ENCODE measurements around the gene USP36.

The USP36 gene

DNA sequence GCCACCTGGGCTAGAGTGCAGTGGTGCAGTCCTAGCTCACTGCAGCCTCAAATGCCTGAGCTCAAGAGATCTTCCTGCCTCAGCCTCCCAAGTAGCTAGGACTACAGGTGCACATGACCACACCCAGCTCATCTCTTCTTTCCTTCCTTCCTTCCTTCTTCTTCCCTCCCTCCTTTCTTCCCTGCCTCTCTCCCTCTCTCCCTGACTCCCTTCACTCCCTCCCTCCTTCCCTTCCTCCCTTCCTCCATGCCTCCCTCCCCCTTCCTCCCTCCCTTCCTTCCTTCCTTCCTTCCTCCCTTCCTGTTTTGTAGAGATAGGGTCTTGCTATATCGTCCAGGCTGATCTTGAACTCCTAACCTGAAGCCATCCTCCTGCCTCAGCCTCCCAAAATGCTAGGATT lies 23.5 kb upstream of the USP36 start:
- Histone ChIP-seq H3K27ac (ENCODE audit: low read length) (no peak overlapping the region), H3K9me2 (replicated peaks; ENCODE audit: insufficient read depth, low read length) (no peaks in the 10 kb centered on the region), H3K4me3 (ENCODE audit: low read length) (no peak overlapping the region), H4K20me1 (ENCODE audit: insufficient read depth, low read length) (no peaks in the 10 kb centered on the region), H3K4me1 (ENCODE audit: low read length) (no peaks in the 10 kb centered on the region), H3K36me3 (replicated peaks; ENCODE audit: insufficient read depth, low read length) (peaks cover 2% of the 10 kb centered on the region; the same call in 1 of the 2 replicates), H3F3A (ENCODE audit: insufficient read depth, low read length) (0 out of 2 replicates have a peak, but pooled peaks cover 8% of the 10 kb centered on the region), H3K4me2 (ENCODE audit: low read depth, low read length) (no peak overlapping the region), H3K27me3 (replicated peaks; ENCODE audit: insufficient read depth, low read length) (no peaks in the 10 kb centered on the region), H3K79me2 (ENCODE audit: low read length) (peaks cover 35% of the 10 kb centered on the region), H2AFZ (ENCODE audit: low read length) (no peak overlapping the region), H3K9ac (ENCODE audit: low read length) (no peak overlapping the region), H3K9me3 (replicated peaks; ENCODE audit: insufficient read depth, low read length) (no peaks in the 10 kb centered on the region)
- no peak for DNase-seq
- TF ChIP-seq, protein P1, sequence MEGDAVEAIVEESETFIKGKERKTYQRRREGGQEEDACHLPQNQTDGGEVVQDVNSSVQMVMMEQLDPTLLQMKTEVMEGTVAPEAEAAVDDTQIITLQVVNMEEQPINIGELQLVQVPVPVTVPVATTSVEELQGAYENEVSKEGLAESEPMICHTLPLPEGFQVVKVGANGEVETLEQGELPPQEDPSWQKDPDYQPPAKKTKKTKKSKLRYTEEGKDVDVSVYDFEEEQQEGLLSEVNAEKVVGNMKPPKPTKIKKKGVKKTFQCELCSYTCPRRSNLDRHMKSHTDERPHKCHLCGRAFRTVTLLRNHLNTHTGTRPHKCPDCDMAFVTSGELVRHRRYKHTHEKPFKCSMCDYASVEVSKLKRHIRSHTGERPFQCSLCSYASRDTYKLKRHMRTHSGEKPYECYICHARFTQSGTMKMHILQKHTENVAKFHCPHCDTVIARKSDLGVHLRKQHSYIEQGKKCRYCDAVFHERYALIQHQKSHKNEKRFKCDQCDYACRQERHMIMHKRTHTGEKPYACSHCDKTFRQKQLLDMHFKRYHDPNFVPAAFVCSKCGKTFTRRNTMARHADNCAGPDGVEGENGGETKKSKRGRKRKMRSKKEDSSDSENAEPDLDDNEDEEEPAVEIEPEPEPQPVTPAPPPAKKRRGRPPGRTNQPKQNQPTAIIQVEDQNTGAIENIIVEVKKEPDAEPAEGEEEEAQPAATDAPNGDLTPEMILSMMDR (IDR thresholded peaks at IDR 0.05; ENCODE audit: low read length): no peak
- TF ChIP-seq EZH2phosphoT487 (IDR thresholded peaks at IDR 0.05; ENCODE audit: low read length): no peak
- no peak for TF ChIP-seq EZH2 (optimal IDR thresholded peaks at IDR 0.05; ENCODE audit: low read depth, low read length)

DNA sequence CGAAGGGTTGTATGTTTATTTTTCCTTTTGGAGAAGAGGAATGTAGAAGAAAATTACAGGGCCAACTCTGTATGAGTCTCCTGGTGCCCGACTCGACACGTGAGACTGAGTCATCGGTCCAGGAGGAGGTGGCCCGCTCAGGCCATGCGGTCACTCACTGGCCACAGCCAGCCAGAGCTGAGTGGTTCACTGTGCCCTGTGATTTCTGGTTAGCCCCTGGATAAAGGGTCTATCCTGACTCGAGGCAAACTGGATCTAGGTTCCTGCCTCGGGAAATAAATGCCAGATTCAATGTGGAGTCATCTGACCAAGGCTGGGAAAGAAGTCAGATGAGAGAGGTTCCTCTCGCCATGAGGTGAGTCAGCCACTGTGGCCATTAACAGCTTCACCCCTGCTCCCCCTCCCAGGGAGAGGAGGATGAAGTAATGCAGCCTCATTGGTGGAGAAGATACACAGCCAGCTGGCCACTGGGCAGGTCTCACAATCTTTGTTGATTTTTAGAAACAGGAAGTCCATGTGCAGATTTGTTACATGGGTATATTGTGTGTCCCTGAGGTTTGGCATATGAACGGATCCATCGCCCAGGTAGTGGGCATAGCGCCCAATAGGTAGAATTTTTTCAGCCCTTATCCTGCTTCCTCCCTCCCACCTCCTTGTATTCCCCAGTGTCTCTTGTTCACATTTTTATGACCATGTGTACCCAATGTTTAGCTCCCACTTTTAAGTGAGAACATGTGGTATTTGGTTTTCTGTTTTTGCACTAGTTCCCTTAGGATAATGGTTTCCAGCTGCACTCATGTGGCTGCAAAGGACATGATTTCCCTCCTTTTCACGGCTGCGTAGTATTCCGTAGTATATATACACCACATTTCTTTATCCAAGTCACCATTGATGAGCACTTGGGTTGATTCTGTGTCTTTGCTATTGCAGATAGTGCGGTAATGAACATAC lies 21.7 kb upstream of the USP36 start:
- Histone ChIP-seq H3K4me3 (ENCODE audit: low read length) (no peak overlapping the region), H3F3A (ENCODE audit: insufficient read depth, low read length) (0 out of 2 replicates have a peak, but pooled peaks cover 8% of the 10 kb centered on the region), H3K4me1 (ENCODE audit: low read length) (no peaks in the 10 kb centered on the region), H3K27me3 (replicated peaks; ENCODE audit: insufficient read depth, low read length) (no peaks in the 10 kb centered on the region), H2AFZ (ENCODE audit: low read length) (no peak overlapping the region), H3K4me2 (ENCODE audit: low read depth, low read length) (no peak overlapping the region), H4K20me1 (ENCODE audit: insufficient read depth, low read length) (no peaks in the 10 kb centered on the region), H3K9me3 (replicated peaks; ENCODE audit: insufficient read depth, low read length) (no peaks in the 10 kb centered on the region), H3K27ac (ENCODE audit: low read length) (no peak overlapping the region), H3K9ac (ENCODE audit: low read length) (no peak overlapping the region), H3K36me3 (replicated peaks; ENCODE audit: insufficient read depth, low read length) (no peaks in the 10 kb centered on the region; the same call in 1 of the 2 replicates), H3K9me2 (replicated peaks; ENCODE audit: insufficient read depth, low read length) (no peaks in the 10 kb centered on the region), H3K79me2 (ENCODE audit: low read length) (peaks cover 28% of the 10 kb centered on the region)
- TF ChIP-seq EZH2 (optimal IDR thresholded peaks at IDR 0.05; ENCODE audit: low read depth, low read length): no peak
- TF ChIP-seq, protein P1 (IDR thresholded peaks at IDR 0.05; ENCODE audit: low read length): no peak
- no peak for TF ChIP-seq EZH2phosphoT487 (IDR thresholded peaks at IDR 0.05; ENCODE audit: low read length)
- no peak for DNase-seq

DNA sequence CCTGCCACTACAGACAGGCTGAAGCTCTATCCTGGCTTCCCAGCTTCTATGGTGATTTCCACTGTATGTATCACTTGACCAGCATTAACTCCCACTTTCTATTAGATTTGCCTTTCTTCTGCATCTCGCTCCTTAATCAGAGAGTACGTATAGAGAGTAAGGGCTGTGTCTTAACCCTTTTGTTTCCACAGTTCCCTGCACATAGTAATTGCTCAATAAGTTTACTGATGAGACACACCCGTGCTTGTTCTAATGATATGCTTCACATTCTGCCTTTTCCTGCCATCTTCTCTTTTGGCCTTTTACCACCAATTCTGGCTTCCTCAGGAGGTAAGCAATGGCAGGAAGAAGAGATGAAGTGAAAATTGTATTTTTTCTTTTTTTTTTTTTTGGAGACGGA lies 20.6 kb upstream of the USP36 start:
- Histone ChIP-seq H3K4me3 (ENCODE audit: low read length) (no peak overlapping the region), H2AFZ (ENCODE audit: low read length) (no peak overlapping the region), H3K4me2 (ENCODE audit: low read depth, low read length) (no peak overlapping the region), H3K9ac (ENCODE audit: low read length) (no peak overlapping the region), H3K27me3 (replicated peaks; ENCODE audit: insufficient read depth, low read length) (no peaks in the 10 kb centered on the region), H3K36me3 (replicated peaks; ENCODE audit: insufficient read depth, low read length) (no peaks in the 10 kb centered on the region; the same call in 1 of the 2 replicates), H3K9me2 (replicated peaks; ENCODE audit: insufficient read depth, low read length) (no peaks in the 10 kb centered on the region), H3K9me3 (replicated peaks; ENCODE audit: insufficient read depth, low read length) (no peaks in the 10 kb centered on the region), H3K27ac (ENCODE audit: low read length) (no peak overlapping the region), H3K4me1 (ENCODE audit: low read length) (no peaks in the 10 kb centered on the region), H3F3A (ENCODE audit: insufficient read depth, low read length) (0 out of 2 replicates have a peak, but pooled peaks cover 3% of the 10 kb centered on the region), H3K79me2 (ENCODE audit: low read length) (peaks cover 28% of the 10 kb centered on the region), H4K20me1 (ENCODE audit: insufficient read depth, low read length) (no peaks in the 10 kb centered on the region)
- TF ChIP-seq, protein P1 (IDR thresholded peaks at IDR 0.05; ENCODE audit: low read length): no peak
- TF ChIP-seq EZH2 (optimal IDR thresholded peaks at IDR 0.05; ENCODE audit: low read depth, low read length): no peak
- TF ChIP-seq EZH2phosphoT487 (IDR thresholded peaks at IDR 0.05; ENCODE audit: low read length): no peak
- no peak for DNase-seq
